22Rv1 (cell line): Measurements from ENCODE around the gene GIPC3.

ENCODE experiments used
- ZFX ChIP-seq: fragments of 450-650 bp; IDR thresholded peaks from 2 replicates; pipeline ENCODE4 v1.6.1; 2017; ENCODE audit warnings: antibody characterized with exemption, borderline replicate concordance
- TF ChIP-seq, protein P1 (sequence below): fragments of 450-650 bp; IDR thresholded peaks from 2 replicates; pipeline ENCODE4 v1.5.1; 2017; ENCODE audit warnings: mild to moderate bottlenecking

DNA sequence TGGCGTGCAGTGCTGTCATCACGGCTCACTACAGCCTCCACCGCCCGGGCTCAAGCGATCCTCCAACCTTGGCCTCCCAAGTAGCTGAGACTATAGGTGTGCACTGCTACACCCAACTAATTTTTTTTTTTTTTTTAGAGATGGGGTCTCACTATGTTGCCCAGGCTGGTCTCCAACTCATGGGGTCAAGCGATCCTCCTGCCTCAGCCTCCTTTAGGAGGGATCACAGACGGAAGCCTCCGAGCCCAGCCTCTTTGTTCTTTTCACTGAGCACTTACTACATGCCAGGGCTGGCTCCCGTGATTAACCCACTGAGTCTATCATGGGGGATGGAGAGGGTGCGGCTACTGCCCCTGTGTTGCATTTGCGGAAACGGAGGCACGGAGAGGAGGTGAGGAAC lies 54.2 kb downstream of the GIPC3 start:
- TF ChIP-seq, protein P1, sequence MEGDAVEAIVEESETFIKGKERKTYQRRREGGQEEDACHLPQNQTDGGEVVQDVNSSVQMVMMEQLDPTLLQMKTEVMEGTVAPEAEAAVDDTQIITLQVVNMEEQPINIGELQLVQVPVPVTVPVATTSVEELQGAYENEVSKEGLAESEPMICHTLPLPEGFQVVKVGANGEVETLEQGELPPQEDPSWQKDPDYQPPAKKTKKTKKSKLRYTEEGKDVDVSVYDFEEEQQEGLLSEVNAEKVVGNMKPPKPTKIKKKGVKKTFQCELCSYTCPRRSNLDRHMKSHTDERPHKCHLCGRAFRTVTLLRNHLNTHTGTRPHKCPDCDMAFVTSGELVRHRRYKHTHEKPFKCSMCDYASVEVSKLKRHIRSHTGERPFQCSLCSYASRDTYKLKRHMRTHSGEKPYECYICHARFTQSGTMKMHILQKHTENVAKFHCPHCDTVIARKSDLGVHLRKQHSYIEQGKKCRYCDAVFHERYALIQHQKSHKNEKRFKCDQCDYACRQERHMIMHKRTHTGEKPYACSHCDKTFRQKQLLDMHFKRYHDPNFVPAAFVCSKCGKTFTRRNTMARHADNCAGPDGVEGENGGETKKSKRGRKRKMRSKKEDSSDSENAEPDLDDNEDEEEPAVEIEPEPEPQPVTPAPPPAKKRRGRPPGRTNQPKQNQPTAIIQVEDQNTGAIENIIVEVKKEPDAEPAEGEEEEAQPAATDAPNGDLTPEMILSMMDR: no peak
- TF ChIP-seq ZFX: no peak
